ENCODE measurements around the gene AFM.

- TF ChIP-seq CTCF (IDR thresholded peaks at IDR 0.05) (no peak), POLR2A (IDR thresholded peaks at IDR 0.05) (no peak)
Measured at GRCh38 chr4:73468170-73468569, 13.4 kb upstream of the AFM start.
